ENCODE data around the gene DDTL.

GRCh38 chr22:24009227-24010017 is 42.7 kb downstream of the DDTL start:
- no peak for TF ChIP-seq POLR2A (conservative IDR thresholded peaks at IDR 0.05)
- TF ChIP-seq, protein P1, sequence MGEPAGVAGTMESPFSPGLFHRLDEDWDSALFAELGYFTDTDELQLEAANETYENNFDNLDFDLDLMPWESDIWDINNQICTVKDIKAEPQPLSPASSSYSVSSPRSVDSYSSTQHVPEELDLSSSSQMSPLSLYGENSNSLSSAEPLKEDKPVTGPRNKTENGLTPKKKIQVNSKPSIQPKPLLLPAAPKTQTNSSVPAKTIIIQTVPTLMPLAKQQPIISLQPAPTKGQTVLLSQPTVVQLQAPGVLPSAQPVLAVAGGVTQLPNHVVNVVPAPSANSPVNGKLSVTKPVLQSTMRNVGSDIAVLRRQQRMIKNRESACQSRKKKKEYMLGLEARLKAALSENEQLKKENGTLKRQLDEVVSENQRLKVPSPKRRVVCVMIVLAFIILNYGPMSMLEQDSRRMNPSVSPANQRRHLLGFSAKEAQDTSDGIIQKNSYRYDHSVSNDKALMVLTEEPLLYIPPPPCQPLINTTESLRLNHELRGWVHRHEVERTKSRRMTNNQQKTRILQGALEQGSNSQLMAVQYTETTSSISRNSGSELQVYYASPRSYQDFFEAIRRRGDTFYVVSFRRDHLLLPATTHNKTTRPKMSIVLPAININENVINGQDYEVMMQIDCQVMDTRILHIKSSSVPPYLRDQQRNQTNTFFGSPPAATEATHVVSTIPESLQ (CRISPR knock-in tag; IDR thresholded peaks at IDR 0.05) = no peak
